Astrocyte of the spinal cord (primary cell): ENCODE data around the gene TM9SF1.
"Not testable (repeated sequence)": the region's sequence is repeated elsewhere in the genome, so short reads cannot be mapped to it uniquely, and the experiment has no call there.

Source experiments
- DNase-seq: peaks from one replicate; pipeline ENCODE4 v3.0.0; 2011; ENCODE audit warnings: low read depth, low spot score
- H3K4me3 ChIP-seq: 2 replicates; pipeline ENCODE4 v1.5.1; 2011; ENCODE audit warnings: low read depth, mild to moderate bottlenecking, low read length, moderate library complexity
- in situ Hi-C: cut with HindIII; loops from 2 replicates; pipeline ENCODE4 v1.10.0; 2017; ENCODE audit warnings: low sequenced_read_pairs
- TF ChIP-seq, protein P1 (sequence below): IDR thresholded peaks from 2 replicates; pipeline ENCODE4 v1.5.1; 2012; ENCODE audit warnings: low read depth, mild to moderate bottlenecking, low read length, inconsistent platforms

The TM9SF1 gene

DNA sequence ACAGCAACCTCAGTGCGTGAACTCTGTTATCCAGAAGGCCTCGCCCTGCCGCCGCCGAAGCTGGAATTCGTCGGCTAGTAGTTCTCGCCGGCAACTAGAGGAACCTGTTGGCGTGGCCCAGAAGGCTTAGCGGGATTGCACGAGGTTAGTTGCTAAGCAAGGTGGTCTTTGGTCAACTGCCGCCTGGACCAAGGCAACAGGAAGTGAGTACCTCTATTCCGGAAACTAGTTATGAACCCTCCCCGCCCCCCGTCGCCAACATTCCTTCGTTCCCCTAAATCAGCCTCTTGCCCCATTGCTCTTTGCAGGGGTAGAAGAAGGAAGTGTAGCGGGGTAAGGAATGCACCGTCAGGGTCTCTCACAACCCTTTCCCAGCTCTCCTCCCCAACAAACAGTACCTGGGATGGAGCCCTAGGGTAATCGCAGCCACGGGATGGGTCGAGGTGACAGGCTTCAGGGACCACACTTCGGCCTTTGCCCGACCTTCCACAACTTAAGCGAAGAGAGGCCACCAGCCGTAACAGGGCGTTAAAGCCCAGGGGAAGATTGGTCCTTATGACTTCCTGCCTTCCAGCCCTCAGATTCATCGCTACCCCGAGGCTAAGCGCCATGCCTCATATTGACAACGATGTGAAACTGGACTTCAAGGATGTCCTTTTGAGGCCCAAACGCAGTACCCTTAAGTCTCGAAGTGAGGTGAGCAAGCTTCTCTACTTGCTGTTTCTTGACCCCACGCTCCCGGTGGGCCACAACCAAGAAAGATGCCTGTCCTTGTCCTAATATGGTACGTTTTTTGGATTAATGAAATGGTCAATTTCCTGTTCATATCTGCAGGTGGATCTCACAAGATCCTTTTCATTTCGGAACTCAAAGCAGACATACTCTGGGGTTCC lies 37.6 kb upstream of the TM9SF1 start, which contains the start of gene GMPR2:
Gene GMPR2, plus strand, starts transcription at position 285 of the 893 bp plus-strand sequence. Its CDS starts 325 bp downstream, at position 610.
- TF ChIP-seq, protein P1, sequence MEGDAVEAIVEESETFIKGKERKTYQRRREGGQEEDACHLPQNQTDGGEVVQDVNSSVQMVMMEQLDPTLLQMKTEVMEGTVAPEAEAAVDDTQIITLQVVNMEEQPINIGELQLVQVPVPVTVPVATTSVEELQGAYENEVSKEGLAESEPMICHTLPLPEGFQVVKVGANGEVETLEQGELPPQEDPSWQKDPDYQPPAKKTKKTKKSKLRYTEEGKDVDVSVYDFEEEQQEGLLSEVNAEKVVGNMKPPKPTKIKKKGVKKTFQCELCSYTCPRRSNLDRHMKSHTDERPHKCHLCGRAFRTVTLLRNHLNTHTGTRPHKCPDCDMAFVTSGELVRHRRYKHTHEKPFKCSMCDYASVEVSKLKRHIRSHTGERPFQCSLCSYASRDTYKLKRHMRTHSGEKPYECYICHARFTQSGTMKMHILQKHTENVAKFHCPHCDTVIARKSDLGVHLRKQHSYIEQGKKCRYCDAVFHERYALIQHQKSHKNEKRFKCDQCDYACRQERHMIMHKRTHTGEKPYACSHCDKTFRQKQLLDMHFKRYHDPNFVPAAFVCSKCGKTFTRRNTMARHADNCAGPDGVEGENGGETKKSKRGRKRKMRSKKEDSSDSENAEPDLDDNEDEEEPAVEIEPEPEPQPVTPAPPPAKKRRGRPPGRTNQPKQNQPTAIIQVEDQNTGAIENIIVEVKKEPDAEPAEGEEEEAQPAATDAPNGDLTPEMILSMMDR = no peak
- no peak for DNase-seq
- H3K4me3 ChIP-seq = peak within 1 kb of the TSS; percentile 81
- in situ Hi-C loops = no loop called here

DNA sequence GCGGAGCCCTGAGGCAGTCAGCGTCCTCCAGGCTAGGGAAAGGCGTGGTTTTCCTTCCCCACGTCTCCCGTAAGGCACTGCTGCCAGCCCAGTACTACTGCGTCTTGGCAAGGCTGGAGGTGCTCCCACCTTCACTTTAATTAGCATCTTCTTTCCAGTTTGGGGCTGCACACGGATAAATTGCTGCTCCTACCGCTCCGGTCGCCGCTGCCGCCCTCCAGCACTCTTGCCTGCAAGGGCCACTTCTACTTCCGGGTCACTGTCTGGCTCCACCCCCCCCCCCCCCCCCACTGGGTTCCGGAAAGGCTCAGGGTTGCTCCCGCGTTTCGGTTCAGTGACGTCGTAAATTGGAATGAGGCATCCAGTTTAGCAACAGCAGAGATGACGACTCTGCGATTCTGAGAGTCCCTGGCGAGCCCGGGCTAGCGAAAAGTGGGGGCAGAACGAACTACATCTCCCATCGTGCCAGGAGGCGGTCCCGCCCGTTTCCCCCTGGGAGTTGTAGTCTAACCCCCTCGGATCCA lies 36.9 kb upstream of the TM9SF1 start, which contains the start of gene NEDD8:
Gene NEDD8, minus strand, starts transcription at position 247 of the 524 bp plus-strand sequence. Its CDS starts 100 bp downstream, at position 147.
- in situ Hi-C loops = no loop called here
- peak within 1 kb of the TSS; percentile 81 for H3K4me3 ChIP-seq
- TF ChIP-seq, protein P1 = no peak
- peak; percentile 97 for DNase-seq

GRCh38 chr14:24231263-24232120 lies 36.3 kb upstream of the TM9SF1 start:
- DNase-seq = no peak
- TF ChIP-seq, protein P1 = no peak
- peak overlapping the region; percentile 81 for H3K4me3 ChIP-seq
- in situ Hi-C loops = no loop called here

DNA sequence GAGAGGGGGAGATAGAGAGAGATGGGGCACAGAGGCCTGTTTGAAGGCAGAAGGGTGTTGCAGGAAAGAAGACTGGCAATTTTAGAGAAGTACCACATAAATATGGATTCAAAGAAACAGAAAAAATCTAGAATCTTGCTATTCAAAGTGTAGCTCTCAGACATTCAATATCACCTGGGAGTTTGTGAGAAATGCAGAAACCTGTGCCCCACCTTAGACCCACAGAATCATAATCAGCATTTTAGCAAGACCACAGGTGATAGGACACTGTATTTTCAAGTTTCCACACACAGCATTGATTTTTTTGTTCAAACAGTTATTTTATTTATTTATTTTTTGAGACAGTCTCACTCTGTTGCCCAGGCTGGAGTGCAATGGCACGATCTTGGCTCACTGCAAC lies 33.7 kb upstream of the TM9SF1 start:
- H3K4me3 ChIP-seq = no peak overlapping the region
- DNase-seq = no peak
- TF ChIP-seq, protein P1 = no peak
- in situ Hi-C loops = no loop called here

- TF ChIP-seq, protein P1 = no peak
- in situ Hi-C loops = no loop called here
- H3K4me3 ChIP-seq = no peak overlapping the region
- DNase-seq = no peak
Measured at GRCh38 chr14:24226473-24226872, 31.2 kb upstream of the TM9SF1 start.

GRCh38 chr14:24224618-24225071 lies 29.4 kb upstream of the TM9SF1 start:
- TF ChIP-seq, protein P1 = no peak
- peak; percentile 78 for DNase-seq
- no peak overlapping the region for H3K4me3 ChIP-seq
- in situ Hi-C loops = no loop called here

- DNase-seq, in situ Hi-C loops, H3K4me3 ChIP-seq: not testable (repeated sequence)
Measured at GRCh38 chr14:24222987-24223386, 27.7 kb upstream of the TM9SF1 start.
